Measurements from ENCODE around the gene HOXD4. TPM values are rescaled to one million over a fixed set of nuclear protein-coding genes. Genes with fewer than 3 reads are reported as not detected.
A peak's percentile ranks its signal among the peaks of the same experiment; 100 is the strongest.

Gene HOXD4
- polyA plus RNA-seq, 1 donor = 8.2 TPM

DNA sequence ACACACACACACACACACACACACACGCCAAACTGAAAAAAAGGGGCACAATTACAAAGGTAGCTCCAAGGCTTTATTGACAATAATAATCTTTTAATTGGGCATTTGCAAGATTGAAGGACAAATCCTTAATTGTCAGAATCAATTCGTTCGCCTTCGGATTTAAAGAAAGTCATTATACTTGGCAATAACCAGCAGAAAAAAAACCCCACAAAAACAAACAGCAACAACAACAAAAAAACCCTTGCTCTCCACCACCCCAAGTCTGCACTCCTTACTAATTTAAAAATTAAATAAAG lies 23.6 kb upstream of the HOXD4 start:
- no peak for DNase-seq

- peak; percentile 77 for DNase-seq
Measured at GRCh38 chr2:176128172-176128981, 23.0 kb upstream of the HOXD4 start.

GRCh38 chr2:176128982-176129796 lies 22.2 kb upstream of the HOXD4 start, which contains the start of gene HOXD8:
HOXD8 (plus strand) TSS chr2:176129705; CDS start chr2:176130367, 662 bp downstream.
- DNase-seq = peak; percentile 89

DNA sequence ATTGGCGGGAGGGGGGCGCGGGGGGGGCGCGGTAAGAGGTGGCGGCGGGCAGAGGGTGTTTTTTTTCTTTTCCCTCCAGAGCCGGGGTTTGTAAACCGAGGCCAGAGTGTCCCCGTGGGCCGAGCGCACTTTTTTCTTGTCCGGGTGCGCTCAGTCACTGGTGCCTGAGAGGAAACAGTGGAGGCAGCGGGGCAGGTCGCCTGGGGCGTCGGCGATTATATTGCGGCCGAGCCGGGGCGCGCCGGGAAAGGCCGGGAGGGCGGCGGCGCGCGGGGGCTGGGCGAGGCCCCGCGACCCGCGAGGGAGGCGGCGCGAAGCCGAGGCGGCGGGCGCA lies 21.6 kb upstream of the HOXD4 start:
- peak; percentile 56 for DNase-seq

DNA sequence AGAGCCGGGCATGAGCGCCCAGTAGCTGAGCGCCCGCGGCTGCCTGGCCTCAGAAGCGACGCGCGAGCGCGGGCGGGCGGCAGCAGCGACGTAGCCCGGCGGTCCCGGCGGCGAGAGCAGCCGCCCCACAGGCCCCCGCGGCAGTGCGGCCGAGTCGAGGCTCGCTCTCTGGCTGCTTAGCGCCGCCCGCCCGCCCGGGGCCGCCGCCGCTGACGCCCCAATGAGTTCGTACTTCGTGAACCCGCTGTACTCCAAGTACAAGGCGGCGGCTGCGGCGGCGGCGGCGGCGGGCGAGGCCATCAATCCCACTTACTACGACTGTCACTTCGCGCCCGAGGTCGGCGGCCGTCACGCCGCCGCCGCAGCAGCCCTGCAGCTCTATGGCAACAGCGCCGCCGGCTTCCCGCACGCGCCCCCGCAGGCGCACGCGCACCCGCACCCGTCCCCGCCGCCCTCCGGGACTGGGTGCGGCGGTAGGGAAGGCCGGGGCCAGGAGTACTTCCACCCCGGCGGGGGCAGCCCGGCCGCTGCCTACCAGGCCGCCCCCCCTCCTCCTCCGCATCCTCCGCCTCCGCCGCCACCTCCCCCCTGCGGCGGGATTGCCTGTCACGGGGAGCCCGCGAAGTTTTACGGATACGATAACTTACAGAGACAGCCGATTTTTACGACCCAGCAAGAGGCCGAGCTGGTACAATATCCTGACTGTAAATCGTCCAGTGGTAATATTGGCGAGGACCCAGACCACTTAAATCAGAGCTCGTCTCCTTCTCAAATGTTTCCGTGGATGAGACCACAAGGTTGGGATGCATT lies 21.0 kb upstream of the HOXD4 start:
- DNase-seq = peak; percentile 68

- DNase-seq = no peak
Measured at GRCh38 chr2:176130957-176131847, 20.1 kb upstream of the HOXD4 start.

GRCh38 chr2:176131848-176132158 lies 19.5 kb upstream of the HOXD4 start:
- DNase-seq = no peak

GRCh38 chr2:176132205-176133171 lies 18.9 kb upstream of the HOXD4 start:
- DNase-seq = no peak

GRCh38 chr2:176133389-176133788 lies 18.0 kb upstream of the HOXD4 start:
- DNase-seq = no peak

DNA sequence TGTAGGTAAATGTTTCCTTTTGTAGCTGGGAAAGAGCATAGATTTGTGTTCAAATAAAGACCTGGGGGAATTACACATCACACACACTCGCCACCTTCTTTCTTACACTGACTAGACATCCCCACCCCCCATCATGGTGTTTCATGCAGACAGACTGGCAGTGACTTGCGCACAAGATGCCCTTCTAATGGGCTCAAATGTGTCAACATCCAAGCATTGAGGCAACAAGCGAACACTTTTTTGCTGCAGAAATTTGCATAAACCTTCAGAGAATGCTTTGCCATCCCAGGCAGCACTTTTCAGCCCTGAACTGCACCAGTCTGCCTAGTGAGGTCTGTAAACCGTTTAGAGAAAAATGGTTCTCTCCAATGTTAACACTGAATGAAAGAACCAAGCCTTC lies 17.3 kb upstream of the HOXD4 start:
- DNase-seq = no peak

GRCh38 chr2:176135035-176135440 lies 16.3 kb upstream of the HOXD4 start:
- no peak for DNase-seq

DNA sequence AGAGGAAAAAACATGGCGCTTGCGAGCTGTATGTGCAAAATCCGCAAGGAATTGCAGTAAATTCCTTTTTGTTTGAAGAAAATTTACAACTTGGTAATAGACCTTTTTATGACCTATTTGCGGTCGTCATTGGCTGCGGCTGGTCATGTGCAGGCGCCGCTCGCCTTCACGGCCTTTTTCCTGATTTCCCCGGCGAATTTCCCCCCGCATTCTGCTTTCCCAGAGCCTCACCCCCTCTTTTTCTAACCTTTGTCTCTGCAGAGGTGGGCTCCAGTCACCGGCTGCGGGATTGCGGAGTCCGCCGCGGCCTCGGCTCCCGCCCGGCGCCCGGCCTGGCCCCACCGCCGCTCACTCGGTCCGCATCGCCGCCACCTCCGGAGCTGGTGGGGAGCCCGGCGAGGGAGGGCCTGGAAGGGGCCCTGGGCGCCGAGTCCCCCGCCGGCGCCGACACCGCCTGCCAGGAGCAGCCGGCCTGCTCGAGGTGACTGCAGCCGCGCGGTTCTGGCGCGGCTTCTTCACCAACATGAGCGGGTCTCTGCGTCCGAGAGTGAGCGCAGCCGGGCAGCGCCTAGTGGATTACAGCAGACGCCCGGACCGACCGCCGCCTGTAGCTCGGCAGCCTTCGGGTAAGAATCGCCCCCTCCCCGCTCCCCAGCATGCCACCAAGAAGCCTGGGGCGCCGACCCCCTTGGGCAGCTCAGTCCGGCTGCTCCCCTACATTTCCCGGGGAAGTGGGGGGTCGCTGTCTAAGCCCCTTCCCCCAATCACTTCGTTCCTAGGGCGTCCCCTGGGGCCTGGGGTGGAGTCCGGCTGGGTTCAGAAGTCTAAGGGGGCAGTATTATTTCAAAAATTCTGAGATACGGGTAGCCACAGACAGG lies 14.7 kb upstream of the HOXD4 start:
- peak; percentile 76 for DNase-seq

GRCh38 chr2:176137252-176137580 lies 14.1 kb upstream of the HOXD4 start:
- DNase-seq = no peak

DNA sequence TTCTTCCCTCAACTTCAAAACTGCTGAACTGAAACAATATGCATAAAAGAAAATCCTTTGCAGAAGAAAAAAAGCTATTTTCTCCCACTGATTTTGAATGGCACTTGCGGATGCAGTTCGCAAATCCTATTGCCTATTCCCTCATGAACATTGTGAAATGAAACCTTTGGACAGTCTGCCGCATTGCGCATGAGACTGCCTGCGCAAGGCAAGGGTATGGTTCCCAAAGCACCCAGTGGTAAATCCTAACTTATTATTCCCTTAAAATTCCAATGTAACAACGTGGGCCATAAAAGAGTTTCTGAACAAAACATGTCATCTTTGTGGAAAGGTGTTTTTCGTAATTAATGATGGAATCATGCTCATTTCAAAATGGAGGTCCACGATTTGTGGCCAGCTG lies 13.4 kb upstream of the HOXD4 start:
- DNase-seq = no peak

DNA sequence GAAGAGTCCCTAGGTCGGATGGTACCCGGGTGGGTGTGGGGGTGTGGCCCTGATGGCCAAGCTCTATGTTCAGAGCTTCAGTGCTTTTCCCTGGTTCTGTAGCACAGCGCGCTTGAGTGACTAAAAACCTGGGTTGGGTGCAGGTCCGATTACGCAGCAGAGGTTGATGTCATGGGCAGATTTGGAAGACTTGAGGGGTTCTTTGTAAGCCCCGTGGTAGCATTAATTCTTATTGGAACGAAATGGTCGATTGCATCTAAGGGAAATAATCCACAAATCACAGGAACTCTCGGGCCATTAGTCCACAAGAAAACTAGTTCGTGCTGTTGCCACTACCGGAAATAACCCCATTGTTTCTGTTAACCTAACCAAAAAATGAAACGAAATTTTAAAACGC lies 12.8 kb upstream of the HOXD4 start:
- no peak for DNase-seq

GRCh38 chr2:176138923-176139660 lies 12.3 kb upstream of the HOXD4 start:
- no peak for DNase-seq

DNA sequence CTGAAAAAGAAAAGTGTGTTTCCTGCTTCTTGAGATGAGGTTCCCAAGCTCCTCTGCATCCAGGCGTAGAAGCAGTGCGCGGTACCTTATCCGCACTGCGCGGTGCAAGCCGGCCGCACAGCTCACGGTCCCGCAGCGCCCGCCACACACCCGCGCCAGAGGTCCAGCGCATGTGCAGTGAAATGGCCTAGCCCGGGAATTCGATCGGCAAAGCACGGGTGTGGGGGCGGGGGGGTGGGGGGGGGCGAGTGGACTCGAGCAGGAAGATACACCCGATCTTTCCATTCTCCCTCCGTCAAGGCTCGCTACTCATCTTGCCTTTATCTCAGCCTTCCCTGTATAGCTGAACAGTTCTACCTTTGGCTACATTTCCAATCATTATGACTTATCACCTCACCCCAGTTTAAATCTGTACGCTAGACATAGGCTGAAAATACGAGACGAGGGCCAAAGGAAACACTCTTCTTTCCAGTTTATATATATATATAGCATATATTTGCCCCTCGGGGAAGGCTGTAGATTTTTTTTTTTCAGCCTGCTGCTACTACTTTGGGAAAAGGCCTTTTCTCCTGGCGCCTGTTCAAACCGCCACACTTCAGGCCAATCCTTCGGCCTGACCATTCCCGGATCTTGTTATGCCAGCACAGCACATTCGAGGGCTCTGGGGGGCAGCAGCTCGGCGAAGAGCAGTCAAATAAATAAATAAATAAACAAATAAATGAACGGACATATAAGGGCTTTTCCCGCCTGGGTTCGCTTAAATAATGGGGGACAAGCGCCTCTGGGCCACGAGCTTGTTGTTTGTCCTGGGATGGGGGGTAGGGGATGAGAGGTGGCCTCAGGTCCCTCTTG lies 11.5 kb upstream of the HOXD4 start:
- no peak for DNase-seq

DNA sequence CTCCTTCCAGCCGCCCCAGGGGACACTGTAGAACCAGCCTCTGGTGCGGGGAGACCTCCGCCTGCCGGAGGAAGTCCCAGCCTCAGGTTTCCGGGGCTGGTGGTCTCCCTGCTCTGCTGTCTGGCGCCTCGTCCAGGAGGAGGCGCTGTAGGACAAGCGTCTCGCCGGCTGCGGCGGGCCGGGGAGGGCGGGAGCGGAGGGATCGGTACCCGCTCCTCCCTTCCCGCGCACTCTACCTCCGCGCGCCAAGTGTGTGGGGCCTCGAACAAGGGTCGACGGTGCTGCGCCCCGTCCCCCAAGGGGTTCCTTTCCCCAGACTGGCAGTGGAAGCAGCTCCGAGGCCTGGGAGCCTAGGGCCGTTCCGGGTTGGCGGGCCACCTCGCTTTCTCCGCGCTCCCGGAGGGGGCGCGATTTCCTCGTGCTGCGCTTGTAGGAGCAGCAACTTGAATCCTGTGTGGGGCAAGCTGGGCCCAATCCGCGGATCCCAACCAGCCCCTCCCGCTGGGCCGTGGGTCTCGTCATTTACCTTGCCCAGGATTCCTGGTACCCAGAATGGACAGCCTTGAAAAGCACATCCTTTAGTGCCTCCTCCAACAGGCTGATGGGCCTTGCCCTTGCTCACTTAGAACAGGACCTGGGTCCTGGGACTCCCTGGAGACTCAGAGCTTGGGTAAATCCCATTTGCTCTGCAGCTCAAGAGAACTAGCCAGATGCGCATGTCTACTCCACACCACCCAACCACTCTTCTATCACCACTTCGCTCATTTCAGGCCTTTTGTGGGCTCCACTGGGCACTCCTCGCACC lies 10.6 kb upstream of the HOXD4 start:
- peak; percentile 93 for DNase-seq

All from hindlimb muscle (tissue), 1 donor.